ENCODE data around the gene ATXN2. TPM values are rescaled to one million over a fixed set of nuclear protein-coding genes. Genes with fewer than 3 reads are reported as not detected.

Gene ATXN2
- total RNA-seq, 1 experiment from 2014 or later: 78.5 TPM

GRCh38 chr12:111532751-111533150 lies 66.4 kb downstream of the ATXN2 start:
- TF ChIP-seq CTCF (IDR thresholded peaks at IDR 0.05; ENCODE audit: insufficient read depth in 1 of 2, low read depth in 1 of 2, low read length in 1 of 2, severe bottlenecking in 1 of 2, unreplicated experiment in 1 of 2): no peak
- peaks cover 32% of the 10 kb centered on the region for H3K36me3 Mint-ChIP-seq (ENCODE audit: insufficient read depth, unreplicated experiment)
- no peaks in the 10 kb centered on the region for H3K9me3 ChIP-seq
- intact Hi-C loops (cut with micrococcal nuclease; ENCODE audit: unreplicated experiment): no loop called here
- peaks cover 13% of the 10 kb centered on the region for H3K4me1 Mint-ChIP-seq (ENCODE audit: low read depth, unreplicated experiment)
- H3K4me3 Mint-ChIP-seq (ENCODE audit: unreplicated experiment): no peak overlapping the region
- DNase-seq: peak in 1 of 2 experiments; percentile 5
- H3K27me3 ChIP-seq (replicated peaks; ENCODE audit: control insufficient read depth, insufficient read depth, low read length): no peaks in the 10 kb centered on the region
- no peaks in the 10 kb centered on the region for H3K4me1 ChIP-seq
- no peaks in the 10 kb centered on the region for H3K36me3 ChIP-seq (ENCODE audit: control insufficient read depth, insufficient read depth, low read length)
- ChIA-PET CTCF (no interaction called here), POLR2A (no interaction called here)
- no peak overlapping the region for H3K4me3 ChIP-seq (ENCODE audit: low read depth, low read length)
- no peak overlapping the region for H3K27ac Mint-ChIP-seq (ENCODE audit: unreplicated experiment)
- no peaks in the 10 kb centered on the region for H3K9me3 Mint-ChIP-seq (ENCODE audit: unreplicated experiment)
- H3K27me3 Mint-ChIP-seq (ENCODE audit: insufficient read depth, unreplicated experiment): no peaks in the 10 kb centered on the region
- no TSS peak for BruUV-seq (replicated peaks)

GRCh38 chr12:111529424-111530368 lies 69.4 kb downstream of the ATXN2 start:
- H3K4me1 Mint-ChIP-seq (ENCODE audit: low read depth, unreplicated experiment): peaks cover 13% of the 10 kb centered on the region
- peak; percentile 64 to 68 for DNase-seq
- no peak overlapping the region for H3K27ac Mint-ChIP-seq (ENCODE audit: unreplicated experiment)
- H3K4me3 Mint-ChIP-seq (ENCODE audit: unreplicated experiment): no peak overlapping the region
- ChIA-PET POLR2A (no interaction called here), CTCF (interaction anchor here (0.6 to 0.8 kb wide), 3 partner anchors 14 to 142 kb away, joined by 4 to 7 read pairs (median 4); no protein-coding TSS in a partner anchor)
- no peaks in the 10 kb centered on the region for H3K9me3 Mint-ChIP-seq (ENCODE audit: unreplicated experiment)
- TF ChIP-seq CTCF (IDR thresholded peaks at IDR 0.05; ENCODE audit: insufficient read depth in 1 of 2, low read depth in 1 of 2, low read length in 1 of 2, severe bottlenecking in 1 of 2, unreplicated experiment in 1 of 2): peak; percentile 66 to 85
- BruUV-seq (replicated peaks): no TSS peak
- Histone ChIP-seq H3K4me1 (no peaks in the 10 kb centered on the region), H3K4me3 (ENCODE audit: low read depth, low read length) (no peak overlapping the region), H3K9me3 (no peaks in the 10 kb centered on the region), H3K36me3 (ENCODE audit: control insufficient read depth, insufficient read depth, low read length) (peaks cover 4% of the 10 kb centered on the region; the same call in 1 of the 2 replicates), H3K27me3 (replicated peaks; ENCODE audit: control insufficient read depth, insufficient read depth, low read length) (no peaks in the 10 kb centered on the region)
- no peaks in the 10 kb centered on the region for H3K27me3 Mint-ChIP-seq (ENCODE audit: insufficient read depth, unreplicated experiment)
- peaks cover 36% of the 10 kb centered on the region for H3K36me3 Mint-ChIP-seq (ENCODE audit: insufficient read depth, unreplicated experiment)
- intact Hi-C loops (cut with micrococcal nuclease; ENCODE audit: unreplicated experiment): no loop called here

GRCh38 chr12:111523587-111524167 lies 75.4 kb downstream of the ATXN2 start:
- H3K4me3 ChIP-seq (ENCODE audit: low read depth, low read length): no peak overlapping the region
- Mint-ChIP-seq H3K27me3 (ENCODE audit: insufficient read depth, unreplicated experiment) (no peaks in the 10 kb centered on the region), H3K36me3 (ENCODE audit: insufficient read depth, unreplicated experiment) (peaks cover 53% of the 10 kb centered on the region), H3K9me3 (ENCODE audit: unreplicated experiment) (no peaks in the 10 kb centered on the region), H3K27ac (ENCODE audit: unreplicated experiment) (no peak overlapping the region), H3K4me3 (ENCODE audit: unreplicated experiment) (no peak overlapping the region), H3K4me1 (ENCODE audit: low read depth, unreplicated experiment) (no peaks in the 10 kb centered on the region)
- no TSS peak for BruUV-seq (replicated peaks)
- no peak for TF ChIP-seq CTCF (IDR thresholded peaks at IDR 0.05; ENCODE audit: insufficient read depth in 1 of 2, low read depth in 1 of 2, low read length in 1 of 2, severe bottlenecking in 1 of 2, unreplicated experiment in 1 of 2)
- no peaks in the 10 kb centered on the region for H3K9me3 ChIP-seq
- CTCF ChIA-PET: no interaction called here
- DNase-seq: no peak
- H3K4me1 ChIP-seq: no peaks in the 10 kb centered on the region; the same call in 1 of the 2 replicates
- H3K27me3 ChIP-seq (replicated peaks; ENCODE audit: control insufficient read depth, insufficient read depth, low read length): no peaks in the 10 kb centered on the region
- intact Hi-C loops (cut with micrococcal nuclease; ENCODE audit: unreplicated experiment): no loop called here
- H3K36me3 ChIP-seq (ENCODE audit: control insufficient read depth, insufficient read depth, low read length): peaks cover 6% of the 10 kb centered on the region
- POLR2A ChIA-PET: no interaction called here
